ENCODE measurements around the gene LAMTOR2.

DNA sequence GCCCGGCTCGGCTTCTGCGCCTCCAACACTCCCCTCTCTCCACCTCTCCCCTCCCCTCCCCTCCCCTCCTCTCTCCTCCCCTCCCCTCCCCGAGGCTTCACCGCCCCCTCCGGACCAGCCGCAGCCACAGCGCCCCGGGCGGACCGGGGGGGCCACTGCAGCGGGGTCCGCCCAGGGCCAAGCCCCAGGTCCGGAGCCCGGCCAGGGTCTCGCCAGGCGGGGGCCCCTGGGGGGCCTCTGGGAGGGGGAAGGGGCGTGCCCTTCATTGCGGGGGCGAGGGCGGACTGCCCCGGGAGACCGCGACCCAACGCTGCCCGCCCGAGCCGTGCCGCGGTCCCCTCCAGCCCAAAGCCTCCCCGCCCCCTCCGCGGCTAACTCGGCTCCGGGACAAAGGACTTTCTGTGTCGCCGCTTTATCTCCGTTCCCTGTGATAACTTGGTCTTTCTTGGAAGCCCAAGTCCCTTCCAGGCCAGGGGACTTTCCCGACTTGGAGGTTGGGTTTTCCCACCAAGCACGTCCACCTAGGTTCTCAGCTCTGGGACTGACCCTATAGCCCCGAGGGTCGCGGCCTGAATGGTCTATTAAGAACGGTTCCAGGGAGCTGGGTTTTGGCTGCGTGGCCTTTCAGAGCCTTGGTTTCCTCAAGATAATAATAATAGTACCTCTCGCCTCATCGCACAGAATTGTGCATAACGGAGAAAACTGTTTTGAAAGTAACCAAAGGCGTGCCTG is 648 bp upstream of the LAMTOR2 start, which contains the start of gene UBQLN4:
- TF ChIP-seq, protein P1, sequence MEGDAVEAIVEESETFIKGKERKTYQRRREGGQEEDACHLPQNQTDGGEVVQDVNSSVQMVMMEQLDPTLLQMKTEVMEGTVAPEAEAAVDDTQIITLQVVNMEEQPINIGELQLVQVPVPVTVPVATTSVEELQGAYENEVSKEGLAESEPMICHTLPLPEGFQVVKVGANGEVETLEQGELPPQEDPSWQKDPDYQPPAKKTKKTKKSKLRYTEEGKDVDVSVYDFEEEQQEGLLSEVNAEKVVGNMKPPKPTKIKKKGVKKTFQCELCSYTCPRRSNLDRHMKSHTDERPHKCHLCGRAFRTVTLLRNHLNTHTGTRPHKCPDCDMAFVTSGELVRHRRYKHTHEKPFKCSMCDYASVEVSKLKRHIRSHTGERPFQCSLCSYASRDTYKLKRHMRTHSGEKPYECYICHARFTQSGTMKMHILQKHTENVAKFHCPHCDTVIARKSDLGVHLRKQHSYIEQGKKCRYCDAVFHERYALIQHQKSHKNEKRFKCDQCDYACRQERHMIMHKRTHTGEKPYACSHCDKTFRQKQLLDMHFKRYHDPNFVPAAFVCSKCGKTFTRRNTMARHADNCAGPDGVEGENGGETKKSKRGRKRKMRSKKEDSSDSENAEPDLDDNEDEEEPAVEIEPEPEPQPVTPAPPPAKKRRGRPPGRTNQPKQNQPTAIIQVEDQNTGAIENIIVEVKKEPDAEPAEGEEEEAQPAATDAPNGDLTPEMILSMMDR (conservative IDR thresholded peaks at IDR 0.05; ENCODE audit: low read depth in 2 of 2): peak; percentile 28 to 69; a peak in 3 of 4 replicates
- no peak for TF ChIP-seq EZH2phosphoT487 (IDR thresholded peaks at IDR 0.05; ENCODE audit: unreplicated experiment)
- no peak for TF ChIP-seq CREB1 (CRISPR knock-in tag; IDR thresholded peaks at IDR 0.05; ENCODE audit: low read depth)
- TF ChIP-seq, protein P2, sequence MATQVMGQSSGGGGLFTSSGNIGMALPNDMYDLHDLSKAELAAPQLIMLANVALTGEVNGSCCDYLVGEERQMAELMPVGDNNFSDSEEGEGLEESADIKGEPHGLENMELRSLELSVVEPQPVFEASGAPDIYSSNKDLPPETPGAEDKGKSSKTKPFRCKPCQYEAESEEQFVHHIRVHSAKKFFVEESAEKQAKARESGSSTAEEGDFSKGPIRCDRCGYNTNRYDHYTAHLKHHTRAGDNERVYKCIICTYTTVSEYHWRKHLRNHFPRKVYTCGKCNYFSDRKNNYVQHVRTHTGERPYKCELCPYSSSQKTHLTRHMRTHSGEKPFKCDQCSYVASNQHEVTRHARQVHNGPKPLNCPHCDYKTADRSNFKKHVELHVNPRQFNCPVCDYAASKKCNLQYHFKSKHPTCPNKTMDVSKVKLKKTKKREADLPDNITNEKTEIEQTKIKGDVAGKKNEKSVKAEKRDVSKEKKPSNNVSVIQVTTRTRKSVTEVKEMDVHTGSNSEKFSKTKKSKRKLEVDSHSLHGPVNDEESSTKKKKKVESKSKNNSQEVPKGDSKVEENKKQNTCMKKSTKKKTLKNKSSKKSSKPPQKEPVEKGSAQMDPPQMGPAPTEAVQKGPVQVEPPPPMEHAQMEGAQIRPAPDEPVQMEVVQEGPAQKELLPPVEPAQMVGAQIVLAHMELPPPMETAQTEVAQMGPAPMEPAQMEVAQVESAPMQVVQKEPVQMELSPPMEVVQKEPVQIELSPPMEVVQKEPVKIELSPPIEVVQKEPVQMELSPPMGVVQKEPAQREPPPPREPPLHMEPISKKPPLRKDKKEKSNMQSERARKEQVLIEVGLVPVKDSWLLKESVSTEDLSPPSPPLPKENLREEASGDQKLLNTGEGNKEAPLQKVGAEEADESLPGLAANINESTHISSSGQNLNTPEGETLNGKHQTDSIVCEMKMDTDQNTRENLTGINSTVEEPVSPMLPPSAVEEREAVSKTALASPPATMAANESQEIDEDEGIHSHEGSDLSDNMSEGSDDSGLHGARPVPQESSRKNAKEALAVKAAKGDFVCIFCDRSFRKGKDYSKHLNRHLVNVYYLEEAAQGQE (IDR thresholded peaks at IDR 0.05; ENCODE audit: unreplicated experiment): no peak
- TF ChIP-seq JUNB (IDR thresholded peaks at IDR 0.05; ENCODE audit: unreplicated experiment): no peak
- no peak; the same call in 1 of the 2 replicates for TF ChIP-seq POLR2AphosphoS5 (IDR thresholded peaks at IDR 0.05; ENCODE audit: low read depth)
- no peak for TF ChIP-seq EZH2 (IDR thresholded peaks at IDR 0.05; ENCODE audit: low read depth, unreplicated experiment)
- TF ChIP-seq, protein P3, sequence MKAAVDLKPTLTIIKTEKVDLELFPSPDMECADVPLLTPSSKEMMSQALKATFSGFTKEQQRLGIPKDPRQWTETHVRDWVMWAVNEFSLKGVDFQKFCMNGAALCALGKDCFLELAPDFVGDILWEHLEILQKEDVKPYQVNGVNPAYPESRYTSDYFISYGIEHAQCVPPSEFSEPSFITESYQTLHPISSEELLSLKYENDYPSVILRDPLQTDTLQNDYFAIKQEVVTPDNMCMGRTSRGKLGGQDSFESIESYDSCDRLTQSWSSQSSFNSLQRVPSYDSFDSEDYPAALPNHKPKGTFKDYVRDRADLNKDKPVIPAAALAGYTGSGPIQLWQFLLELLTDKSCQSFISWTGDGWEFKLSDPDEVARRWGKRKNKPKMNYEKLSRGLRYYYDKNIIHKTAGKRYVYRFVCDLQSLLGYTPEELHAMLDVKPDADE (IDR thresholded peaks at IDR 0.05): no peak
